ENCODE data around the gene TVP23A.
"Not testable (repeated sequence)": the region's sequence is repeated elsewhere in the genome, so short reads cannot be mapped to it uniquely, and the experiment has no call there.

Gene TVP23A

DNA sequence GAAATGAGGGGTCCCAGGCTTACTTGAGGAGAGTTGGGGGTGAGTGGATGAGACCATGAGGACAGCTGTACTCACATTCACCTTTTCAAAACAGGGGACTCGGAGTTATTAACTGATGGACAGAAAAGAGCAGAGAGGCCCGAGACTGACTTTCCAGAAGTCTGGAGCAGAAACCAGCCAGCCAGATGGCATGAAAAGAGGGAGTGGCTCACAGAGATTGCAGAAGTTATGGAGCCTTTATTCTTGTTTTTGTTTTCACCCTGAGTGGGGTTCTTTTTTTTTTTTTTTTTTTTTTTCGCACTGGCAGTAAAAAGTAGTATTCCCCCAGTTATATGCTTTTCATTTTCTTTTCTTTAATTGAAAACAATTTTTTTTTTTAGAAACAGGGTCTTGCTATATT lies 18.9 kb downstream of the TVP23A start:
- DNase-seq (ENCODE audit: low read depth, low spot score): no peak

DNA sequence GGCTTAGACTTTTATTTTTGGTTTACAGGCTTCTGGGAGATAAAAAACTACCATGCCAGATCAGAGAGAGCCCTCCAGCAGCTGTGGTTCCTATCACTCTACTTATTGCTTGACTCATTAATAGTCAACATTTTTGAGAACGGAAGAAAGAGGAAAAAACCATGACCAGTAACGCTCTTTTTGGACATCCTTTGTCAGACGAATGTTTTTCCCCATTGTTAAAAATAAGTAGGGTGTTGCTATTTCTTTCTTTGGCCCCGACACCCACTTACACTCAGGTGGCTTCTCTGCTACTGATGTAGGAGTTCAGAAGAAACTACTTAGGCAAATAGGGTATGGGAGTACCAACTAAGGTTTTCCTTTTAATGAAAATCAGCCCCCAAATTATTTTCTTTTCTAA lies 27.5 kb downstream of the TVP23A start:
- DNase-seq (ENCODE audit: low read depth, low spot score): no peak

DNA sequence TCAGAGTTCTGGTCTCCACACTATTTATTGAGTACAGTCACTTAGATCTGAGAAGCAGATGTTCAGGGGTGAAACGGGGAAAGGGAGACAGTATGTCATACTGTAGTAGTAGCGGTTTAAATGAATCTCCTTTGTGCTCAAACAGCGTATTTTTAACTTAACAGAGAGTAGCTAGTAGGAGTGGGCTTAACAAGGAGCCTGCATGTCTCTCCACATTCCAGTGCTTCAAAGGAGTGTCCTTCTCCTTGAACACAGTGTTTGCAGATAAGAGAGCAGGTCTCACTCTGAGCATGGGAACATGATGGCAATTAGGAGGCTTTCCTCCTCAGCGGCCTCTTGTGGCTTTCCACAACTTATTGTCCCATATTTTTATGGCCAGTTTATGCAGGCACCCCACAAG lies 30.0 kb downstream of the TVP23A start:
- DNase-seq (ENCODE audit: low read depth, low spot score): not testable (repeated sequence)

DNA sequence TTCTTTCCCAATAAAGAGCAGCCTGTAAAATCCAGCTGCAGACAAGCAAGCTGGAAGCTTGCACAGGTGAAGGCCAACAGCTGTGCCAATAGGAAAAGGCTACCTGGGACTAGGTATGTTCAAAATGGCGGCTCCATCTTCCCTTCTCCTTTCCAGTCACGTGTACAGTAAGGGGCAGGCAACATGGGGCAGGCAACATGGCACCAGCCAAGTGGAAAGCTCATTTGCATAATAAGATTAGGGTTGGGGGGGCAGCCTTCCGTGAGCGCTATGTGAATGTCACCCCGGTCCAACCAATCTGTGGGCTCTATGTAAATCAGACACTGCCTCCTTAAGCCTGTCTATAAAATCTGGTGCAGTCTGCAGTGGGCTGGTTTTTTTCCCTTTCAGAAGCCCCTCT lies 31.3 kb downstream of the TVP23A start:
- DNase-seq (ENCODE audit: low read depth, low spot score): no peak

DNA sequence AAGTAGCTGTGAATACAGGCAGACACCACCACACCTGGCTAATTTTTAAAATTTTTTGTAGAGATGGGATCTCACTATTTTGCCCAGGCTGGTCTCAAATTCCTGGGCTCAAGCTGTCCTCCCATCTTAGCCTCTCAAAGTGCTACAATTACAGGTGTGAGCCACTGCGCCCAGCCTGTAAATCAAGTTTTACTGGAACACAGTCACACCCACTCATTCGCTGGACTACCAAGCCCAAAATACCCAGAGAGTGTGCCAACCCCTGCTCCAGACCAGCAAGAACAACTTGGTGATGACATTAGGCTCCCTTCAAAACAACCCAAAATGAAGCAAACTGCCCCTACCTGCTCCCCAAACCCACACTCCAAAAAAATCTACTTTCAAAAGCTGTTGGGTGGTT lies 36.0 kb downstream of the TVP23A start:
- no peak for DNase-seq (ENCODE audit: low read depth, low spot score)

DNA sequence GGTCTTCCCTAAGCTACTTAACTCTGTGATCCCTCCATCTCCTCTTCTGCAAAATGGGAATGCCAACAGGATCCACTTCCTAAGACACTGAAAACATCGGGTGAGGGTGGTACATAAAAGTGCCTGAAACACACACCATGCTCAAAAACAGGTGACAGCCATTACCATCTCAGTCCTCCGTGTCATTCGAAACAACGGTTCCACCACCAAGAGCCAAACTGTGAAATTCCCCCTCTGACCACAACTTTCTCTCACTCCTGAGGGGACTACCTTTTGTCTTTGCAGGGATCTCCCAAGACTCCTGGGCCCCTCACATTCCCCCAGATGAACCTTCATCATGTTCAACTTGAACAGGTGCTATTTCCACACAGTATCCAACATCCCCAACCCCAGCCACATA lies 38.0 kb downstream of the TVP23A start:
- no peak for DNase-seq (ENCODE audit: low read depth, low spot score)

DNA sequence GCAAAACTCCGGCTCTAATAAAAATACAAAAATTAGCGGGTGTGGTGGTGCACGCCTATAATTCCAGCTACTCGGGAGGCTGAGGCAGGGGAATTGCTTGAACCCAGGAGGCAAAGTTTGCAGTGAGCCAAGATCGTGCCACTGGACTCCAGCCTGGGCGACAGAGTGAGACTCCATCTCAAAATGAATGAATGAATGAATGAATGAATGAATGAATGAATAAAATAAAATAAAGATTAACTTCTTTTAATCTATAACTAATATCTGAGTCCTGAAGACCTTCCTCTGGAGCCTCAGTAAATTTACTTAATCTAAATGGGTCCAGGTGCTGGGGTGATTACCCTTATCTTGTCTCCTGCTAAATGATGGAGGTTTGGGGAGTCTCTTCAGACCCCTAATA lies 38.7 kb downstream of the TVP23A start:
- DNase-seq (ENCODE audit: low read depth, low spot score): not testable (repeated sequence)

DNA sequence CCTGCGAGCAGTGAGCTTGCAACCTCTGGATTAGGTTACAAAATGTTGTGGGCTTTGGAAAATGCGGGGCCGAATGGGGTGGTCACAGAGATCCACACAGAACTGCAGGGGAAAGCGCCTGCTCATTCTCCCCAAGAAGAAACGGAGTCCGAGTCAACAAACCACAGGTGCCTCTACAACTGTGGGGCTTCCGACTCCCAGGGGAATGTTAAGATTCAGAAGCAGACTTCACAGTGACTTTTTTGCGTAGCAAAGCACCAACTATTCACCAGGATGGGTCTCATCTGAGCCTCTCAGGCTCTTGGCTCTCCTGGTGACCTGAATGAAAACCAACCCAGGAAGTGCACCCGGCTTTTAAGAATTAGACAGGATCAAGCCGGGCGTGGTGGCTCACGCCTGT lies 41.2 kb downstream of the TVP23A start:
- no peak for DNase-seq (ENCODE audit: low read depth, low spot score)

DNA sequence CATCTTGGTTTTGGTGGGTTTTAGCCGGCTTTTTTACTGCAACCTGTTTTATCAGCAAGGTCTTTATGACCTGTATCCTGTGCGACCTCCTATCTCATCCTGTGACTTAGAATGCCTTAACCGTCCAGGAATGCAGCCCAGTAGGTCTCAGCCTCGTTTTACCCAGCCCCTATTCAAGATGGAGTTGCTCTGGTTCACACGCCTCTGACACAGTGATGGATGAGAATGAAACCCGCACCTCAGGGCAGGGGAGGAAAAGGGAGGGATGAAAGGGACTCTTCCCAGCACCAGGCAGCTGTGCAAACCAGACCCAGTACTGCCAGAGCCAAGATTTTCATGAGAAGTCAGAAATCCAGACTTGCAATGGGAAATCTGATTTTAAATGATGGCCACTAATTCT lies 41.7 kb downstream of the TVP23A start:
- DNase-seq (ENCODE audit: low read depth, low spot score): not testable (repeated sequence)

DNA sequence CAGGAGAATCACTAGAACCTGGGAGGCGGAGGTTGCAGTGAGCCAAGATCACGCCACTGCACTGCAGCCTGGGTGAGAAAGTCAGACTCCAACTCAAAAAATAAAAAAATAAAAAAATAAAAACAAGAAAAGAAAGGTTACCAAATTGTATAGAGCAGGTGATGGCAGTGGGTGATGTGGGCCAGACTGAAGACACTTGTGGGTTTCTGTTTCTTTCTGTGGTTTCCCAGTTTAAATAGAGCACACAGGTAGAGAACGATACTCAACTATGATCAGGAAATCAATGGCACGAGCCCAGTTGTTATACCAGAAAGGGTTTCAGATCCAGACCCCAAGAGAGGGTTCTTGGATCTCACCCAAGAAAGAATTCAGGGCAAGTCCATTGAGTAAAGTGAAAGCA lies 42.3 kb downstream of the TVP23A start:
- DNase-seq (ENCODE audit: low read depth, low spot score): no peak

DNA sequence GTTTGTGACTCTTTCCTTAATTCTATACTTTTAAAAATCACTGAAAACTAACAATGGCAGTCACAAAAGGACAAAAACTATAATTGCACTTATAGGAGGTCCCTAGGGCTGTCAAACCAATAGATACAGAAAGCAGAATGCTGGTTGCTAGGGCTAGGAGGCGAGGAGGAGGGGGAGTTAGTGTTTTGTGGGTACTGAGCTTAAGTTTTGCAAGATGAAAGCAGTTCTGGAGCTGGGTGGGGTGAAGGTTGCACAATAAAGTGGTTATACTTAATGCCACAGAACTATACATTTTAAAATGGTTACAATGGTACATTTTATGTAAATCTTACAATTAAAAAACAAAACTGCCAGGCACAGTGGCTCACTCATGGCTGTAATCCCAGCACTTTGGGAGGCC lies 47.7 kb downstream of the TVP23A start:
- DNase-seq (ENCODE audit: low read depth, low spot score): no peak

DNA sequence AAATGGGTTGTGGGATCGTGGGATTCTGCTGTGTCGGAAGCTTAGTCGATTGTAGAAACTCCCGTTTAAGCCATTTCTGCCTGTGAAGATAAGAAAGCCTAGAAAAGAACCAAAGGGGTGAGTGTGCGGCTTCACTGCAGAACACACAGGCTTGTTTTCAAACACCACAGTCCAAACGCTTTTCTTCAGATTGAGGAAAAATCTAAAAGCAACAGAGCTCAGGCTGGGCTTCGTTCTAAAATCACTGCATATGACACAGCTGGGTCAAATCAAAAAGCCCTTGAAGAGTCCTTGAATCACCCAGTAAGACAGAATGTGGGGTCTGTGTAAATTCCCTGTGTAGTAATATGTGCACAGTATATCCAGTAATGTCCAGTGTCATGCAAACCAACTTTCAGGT lies 49.2 kb downstream of the TVP23A start:
- no peak for DNase-seq (ENCODE audit: low read depth, low spot score)

DNA sequence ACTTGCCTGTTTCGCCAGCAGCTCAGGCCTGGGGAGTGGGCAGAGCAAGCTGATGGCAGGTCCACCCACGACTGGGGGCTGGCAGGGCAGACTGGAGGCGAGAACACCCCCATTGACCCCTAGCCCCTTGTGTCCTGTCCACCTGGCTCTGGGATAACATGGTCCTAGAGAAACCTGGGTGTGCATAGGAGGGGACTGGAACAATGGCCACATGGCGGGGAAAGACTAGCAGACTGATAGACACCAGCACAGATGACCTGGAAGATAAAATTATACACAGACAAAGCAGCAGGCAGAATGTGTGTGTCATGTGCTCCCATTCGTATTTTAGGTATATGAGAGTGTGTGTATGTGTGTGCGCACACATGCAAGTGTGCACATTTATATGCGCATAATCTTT lies 51.5 kb downstream of the TVP23A start:
- no peak for DNase-seq (ENCODE audit: low read depth, low spot score)

DNA sequence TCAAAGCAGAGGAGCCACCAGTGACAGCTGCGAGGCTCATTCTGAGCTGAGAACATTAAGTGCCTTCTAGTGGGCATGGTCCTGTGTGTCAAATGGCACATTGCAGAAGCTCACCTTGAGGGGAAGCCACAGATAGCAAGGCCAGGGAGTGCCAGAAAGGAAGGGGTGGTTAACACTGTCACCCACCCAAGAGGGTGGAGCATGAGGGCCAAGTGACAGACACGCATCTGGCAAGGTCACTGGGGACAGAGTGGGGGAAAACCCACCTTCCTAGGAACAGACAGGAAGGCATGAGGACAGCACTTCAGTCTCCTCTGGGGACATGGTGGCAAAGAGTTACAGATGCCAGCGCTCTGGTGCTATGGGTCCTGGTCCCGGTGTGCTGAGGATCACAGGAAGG lies 52.8 kb downstream of the TVP23A start:
- no peak for DNase-seq (ENCODE audit: low read depth, low spot score)

DNA sequence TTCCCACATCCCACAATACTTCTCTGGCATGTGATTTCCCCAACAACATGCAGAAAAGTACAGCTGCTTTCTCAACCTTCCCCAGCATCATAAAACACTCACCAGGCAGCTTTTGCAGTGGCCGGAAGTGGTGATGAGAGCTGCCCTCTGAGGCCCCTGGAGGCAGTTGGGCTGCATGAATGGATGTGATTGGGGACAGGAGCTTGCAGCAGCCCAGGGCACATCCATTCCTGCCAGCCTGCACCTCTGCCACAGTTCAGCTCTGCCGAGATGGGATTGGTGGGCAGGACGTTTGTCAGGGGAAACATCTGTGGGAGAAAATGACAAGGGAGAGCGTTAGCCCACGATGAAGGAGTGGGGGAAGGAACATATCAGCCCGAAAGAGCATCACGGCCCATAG lies 55.1 kb downstream of the TVP23A start:
- DNase-seq (ENCODE audit: low read depth, low spot score): no peak

DNA sequence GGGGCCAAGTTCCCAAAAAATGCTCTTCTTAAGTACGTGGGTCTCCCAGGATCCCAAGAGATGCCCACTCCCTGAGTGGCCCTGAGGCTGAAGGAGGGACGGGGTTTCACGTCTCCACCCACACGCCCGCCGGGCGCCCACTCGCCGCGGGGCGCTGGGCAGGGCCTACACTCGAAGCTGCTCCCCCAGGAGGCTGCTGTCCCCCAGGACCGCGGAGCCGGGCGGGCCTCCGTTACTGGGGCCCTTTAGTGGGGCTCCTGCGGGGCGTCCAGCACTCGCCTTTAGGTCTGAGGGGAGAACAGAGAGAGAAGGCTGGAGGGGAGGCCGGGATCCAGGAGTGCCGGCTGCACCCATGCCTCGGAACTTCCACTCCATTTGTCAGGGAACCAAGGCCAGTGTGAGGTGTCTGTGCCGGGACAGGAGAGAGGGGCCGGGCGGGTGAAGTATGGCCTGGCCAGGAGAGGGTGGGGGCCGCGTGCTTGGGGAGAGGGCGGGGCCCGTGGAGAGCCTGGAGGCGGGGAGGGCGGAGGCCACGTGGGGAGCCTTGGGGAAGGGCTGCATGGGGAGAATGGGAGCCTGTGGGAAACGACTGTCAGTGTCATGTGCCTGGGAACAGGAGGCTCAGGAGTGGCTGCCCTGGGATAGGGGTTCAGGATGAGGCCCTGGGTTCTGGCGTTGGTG lies 56.1 kb downstream of the TVP23A start:
- DNase-seq (ENCODE audit: low read depth, low spot score): no peak

DNA sequence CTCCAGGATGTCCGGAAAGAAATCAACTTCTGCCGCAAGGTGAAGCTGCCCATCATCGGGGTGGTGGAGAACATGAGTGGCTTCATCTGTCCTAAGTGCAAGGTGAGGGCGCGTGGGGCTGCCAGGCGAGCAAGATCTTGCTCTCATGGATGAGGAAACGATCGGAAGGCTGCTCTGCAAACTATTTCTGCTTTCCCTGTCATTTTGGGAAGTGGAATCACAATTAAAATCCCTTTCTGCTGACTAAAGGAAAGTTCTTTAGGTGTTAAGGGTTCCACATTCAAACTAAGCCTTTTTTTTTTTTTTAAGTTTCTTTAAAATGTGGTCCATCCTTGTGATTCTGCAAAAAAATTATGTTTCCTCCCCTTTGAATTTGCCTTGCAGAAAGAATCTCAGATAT lies 57.2 kb downstream of the TVP23A start:
- no peak for DNase-seq (ENCODE audit: low read depth, low spot score)

DNA sequence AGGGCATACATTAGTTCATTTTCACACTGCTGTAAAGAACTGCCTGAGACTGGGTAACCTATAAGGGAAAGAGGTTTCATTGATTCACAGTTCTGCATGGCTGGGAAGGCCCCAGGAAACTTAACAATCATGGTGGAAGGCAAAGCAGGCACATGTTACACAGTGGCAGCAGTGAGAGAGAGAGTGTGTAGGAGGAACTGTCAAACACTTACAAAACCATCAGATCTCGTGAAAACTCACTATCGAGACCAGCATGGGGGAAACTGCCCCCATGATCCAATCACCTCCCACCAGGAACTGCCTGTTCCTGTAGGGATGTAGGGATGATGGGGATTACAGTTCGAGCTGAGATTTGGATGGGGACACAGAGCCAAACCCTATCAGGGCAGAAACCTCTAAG lies 57.7 kb downstream of the TVP23A start:
- no peak for DNase-seq (ENCODE audit: low read depth, low spot score)

DNA sequence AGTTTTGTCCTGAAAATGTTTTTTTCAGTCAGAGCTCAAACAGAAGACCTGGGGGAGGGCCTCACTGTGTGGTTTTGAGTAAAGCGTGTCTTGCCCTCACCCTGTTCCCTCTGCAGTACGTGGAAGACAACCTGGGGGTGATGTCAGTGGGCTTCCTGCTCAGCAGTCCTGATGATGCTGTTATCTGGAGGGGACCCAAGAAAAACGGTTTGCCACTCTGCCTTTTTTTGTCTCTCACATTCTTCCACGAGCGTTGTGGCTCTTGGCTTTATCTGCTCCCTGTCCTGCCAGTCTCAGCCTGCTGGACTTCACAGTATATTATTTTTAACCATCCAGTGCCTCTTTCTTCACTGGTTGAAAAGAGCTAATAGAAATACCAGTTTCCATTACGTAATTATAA lies 62.0 kb downstream of the TVP23A start:
- DNase-seq (ENCODE audit: low read depth, low spot score): no peak

DNA sequence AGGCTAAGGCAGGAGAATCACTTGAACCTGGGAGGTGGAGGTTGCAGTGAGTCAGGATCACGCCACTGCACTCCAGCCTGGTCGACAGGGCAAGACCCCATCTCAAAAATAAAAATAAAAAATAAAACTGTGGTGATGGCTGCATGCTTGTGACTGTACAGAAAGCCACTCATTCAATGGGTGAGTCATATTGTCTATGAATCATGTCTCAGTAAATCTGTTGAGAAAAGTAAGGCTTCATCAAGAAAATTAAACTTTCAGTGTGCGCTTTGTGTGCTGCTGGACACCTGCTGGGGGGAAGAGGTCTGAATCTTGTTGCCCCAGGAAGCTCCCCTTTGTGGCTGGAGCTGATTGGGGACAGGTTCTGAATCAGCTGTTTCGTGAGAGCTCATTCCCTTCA lies 63.7 kb downstream of the TVP23A start:
- no peak for DNase-seq (ENCODE audit: low read depth, low spot score)

DNA sequence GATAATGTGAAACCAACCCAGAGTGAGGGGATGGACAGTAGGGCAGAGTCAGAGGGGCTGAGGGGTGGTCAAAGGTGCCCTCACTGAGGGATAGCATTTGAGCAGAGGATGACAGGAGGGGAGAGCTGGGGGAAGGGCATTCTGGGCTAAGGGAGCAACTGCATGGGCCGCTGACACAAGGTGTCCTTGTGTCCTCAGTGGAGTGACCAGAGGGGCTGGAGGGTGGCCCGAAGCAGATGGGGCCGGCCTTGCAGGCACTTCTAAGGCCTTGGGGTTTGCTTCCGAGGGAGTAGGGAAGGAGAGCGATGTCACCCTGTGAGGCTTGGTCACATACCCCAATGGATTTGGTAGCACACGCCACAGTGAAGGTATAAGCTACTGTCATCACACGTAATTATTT lies 64.9 kb downstream of the TVP23A start:
- no peak for DNase-seq (ENCODE audit: low read depth, low spot score)

DNA sequence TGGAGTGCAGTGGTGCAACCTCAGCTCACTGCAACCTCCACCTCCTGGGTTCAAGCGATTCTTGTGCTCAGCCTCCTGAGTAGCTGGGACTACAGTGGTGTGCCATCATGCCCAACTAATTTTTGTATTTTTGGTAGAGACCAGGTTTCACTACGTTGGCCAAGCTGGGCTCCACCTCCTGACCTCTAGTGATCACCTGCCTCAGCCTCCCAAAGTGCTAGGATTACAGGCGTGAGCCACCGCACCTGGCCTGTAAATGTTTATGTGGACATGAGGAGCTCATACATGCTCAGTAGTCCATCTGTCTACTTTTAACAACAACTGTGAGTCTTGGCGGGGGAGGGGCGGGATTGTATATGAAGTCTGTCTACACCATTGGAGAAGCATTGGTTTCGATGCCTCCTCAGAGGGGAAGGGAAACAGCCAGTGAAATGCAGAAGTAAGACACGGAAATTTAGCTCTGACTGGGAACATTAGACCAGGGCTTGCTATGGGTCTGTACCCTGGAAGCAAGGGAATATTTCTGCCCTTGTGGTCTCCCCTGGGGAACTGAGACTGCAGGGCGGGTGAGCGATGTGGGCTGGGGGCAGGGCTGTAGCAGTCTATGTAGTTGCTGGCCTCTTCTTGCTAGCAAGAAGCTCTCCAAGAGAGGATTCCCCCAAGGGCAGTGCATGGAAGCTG lies 65.6 kb downstream of the TVP23A start:
- no peak for DNase-seq (ENCODE audit: low read depth, low spot score)

DNA sequence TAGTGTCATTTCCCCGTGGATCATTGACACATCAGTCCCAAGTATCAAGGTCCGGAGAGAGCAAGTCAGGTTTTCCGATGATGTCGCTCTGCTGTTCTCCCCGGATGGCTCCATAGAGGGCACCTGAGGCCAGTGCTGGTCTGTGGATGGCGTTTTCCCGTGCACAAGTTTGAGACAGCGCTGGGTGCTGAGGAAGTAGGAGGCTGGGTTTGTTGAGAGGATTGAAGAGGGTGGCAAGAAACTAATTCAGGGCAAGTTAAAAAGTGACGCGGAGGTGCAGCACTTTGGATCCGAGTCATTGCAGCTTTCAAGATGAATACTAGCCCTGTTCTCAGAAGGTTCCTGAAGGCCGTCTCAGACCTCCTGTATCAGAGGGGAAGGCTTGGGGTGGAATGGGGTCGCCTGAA lies 67.3 kb downstream of the TVP23A start:
- DNase-seq (ENCODE audit: low read depth, low spot score): no peak

DNA sequence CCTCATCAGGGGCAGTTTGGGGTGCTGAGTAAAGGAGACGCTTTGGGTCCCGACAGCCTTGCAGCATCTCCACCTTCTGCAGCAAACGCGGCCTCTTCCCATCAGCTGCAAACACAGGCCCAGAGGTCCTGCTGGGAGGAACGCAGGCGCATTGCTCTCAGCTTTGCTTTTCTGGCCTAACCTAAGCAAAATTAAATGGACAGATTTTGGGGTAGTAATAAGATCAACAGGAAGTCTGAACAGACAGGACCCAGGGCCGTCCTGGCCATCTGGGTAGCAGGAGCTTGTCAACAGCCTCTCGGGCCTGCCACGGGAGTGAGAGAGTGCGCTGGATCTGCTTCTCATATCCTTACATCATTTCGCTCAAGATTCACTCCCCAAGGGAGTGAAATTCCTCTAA lies 67.8 kb downstream of the TVP23A start:
- no peak for DNase-seq (ENCODE audit: low read depth, low spot score)
